GM18502 (cell line): ENCODE results near the gene GFOD1.

Experiments used
- ATAC-seq: cut with Tn5 transposase; IDR thresholded peaks from one replicate; pipeline ENCODE4 v1.9.1; 2021; ENCODE audit warnings: mild to moderate bottlenecking; ENCODE audit not compliant: unreplicated experiment, poor library complexity

Gene GFOD1, protein sequence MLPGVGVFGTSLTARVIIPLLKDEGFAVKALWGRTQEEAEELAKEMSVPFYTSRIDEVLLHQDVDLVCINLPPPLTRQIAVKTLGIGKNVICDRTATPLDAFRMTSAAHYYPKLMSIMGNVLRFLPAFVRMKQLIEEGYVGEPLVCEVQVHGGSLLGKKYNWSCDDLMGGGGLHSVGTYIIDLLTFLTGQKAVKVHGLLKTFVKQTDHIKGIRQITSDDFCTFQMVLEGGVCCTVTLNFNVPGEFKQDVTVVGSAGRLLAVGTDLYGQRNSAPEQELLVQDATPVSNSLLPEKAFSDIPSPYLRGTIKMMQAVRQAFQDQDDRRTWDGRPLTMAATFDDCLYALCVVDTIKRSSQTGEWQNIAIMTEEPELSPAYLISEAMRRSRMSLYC

DNA sequence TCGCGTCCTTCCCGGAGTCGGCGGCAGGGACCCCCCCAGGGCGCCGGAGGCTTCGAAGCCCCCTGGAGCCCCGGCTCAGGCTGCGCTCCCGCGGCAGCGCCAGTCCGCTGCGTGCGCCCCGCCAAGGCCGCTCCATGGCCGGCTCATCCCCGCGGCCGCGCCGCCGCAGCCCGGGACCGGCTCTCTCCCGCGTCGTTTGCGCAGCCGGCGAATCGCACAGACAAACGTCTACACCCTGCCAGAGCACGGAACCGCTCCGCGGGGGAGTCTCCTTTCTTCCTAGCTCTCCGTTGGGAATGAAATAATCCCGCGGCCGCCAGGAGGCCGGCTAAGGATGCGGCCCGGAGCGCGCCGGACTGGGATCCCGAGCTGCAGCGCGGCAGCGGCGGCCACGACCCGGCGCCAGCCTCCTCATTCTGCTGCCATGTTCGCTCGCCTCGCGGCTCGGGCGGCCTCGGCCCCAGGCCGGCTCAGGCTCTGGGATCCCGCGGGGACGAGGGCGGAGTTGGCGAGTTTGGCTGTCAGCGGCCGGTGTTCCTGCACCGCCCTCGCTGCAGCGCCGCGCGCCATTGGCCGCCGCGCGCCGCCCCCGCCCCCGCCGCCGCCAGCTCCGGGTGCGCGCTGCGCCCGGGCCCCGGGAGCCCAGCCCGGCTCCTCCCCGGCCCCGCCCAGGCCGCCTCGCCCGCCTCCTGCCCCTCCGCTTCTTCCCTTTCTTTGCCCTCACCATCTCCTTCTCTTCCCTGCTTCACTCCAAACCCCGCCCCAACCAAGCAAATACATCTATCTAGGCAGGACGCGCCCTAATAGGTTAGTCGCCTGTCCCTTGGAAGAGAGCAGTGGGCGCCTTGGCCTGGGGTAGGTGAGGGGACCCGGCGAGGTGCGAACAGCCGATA, at the start of gene GFOD1:
Gene GFOD1 (minus strand): TSS at position 479 of the 893 bp plus-strand sequence. CDS start 710 bp downstream, outside the sequence.
- peak; percentile 74 for ATAC-seq

DNA sequence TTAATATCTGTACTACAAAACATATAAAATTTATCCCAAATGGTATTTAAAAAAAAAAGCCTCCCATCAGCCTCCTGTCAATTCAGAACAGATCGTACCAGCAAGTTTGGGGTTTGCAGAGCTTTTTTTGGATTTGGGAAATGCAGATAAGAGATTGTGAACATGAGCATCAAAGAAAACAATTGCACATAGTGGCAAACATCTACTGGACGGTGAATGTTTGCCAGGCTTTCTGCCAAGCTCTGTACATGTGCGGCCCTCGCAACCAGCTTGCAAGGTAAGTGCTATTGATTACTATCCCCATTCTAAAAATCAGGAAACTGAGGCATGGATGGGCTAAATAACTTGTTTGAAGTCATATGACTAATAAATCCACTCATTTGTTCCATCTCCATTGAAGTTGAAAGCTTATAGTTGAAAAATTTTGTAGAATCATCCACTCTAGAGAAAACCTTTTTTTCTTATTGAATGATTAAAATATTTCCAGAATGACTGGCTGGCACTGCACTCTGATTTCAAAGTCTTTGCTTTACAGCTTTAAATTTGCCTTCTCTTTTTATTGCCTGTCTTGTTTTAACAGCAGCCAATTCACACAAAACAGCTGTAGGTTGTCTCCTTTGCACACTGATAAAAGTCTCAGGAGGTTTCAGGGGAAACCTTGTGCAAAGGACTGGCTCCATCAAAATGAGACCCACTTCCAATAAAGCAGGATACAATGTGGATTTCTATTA, 49.6 kb upstream of the GFOD1 start:
- ATAC-seq = no peak

DNA sequence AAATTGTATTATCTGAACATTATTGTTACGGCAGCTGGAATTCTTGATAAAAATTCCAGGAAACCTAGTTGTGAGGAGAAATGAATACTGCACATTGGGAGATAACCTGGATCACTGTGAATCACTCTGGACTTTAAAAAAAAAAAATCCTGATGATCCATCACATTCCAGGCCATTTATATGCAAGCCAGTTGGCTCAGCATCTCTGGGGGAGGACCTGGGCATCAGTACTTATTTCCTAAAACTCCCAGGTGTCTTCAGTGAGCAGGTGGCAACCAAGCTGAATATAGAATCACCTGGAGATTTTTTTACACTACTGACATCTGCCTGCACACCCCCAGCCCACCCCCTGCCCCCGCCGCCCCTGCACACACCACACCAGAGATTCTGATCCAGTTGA, 47.9 kb upstream of the GFOD1 start:
- no peak for ATAC-seq

DNA sequence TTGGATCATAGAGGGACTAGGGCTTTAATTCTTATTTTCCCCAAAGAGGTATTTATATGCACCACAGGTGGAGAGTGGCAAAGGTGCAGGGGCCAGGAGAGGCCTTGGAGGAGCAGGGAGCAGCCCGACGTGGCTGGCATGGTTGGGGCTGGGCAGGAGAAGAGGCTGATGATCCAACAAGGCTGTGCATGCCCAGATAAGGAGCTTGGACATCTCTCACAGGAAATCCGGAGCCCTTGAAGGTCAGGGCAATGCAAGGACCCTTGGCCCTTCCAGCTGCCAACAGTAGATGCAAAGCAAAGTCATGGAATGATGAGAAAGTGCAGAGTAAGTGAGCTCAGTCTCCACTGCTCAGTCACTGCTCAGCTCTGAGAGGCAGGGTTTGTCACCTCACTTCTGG, 47.1 kb upstream of the GFOD1 start:
- ATAC-seq = no peak

DNA sequence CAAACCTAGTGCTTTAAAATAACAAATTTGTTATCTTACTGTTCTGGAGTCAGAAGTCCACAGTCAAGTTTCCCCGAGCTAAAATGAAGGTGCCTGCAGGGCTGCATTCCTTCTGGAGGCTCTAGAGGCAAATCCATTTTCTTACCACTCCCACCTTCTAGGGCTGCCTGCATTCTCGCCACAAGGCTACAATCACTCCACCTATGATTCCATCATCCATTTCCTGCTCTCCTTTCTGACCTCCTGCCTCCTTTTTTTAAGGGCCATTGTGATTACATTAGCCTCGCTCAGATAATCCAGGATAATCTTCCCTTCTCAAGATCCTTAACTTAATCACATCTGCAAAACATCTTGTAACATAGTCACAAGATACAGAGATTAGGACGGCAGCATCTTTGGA, 44.6 kb upstream of the GFOD1 start:
- no peak for ATAC-seq

DNA sequence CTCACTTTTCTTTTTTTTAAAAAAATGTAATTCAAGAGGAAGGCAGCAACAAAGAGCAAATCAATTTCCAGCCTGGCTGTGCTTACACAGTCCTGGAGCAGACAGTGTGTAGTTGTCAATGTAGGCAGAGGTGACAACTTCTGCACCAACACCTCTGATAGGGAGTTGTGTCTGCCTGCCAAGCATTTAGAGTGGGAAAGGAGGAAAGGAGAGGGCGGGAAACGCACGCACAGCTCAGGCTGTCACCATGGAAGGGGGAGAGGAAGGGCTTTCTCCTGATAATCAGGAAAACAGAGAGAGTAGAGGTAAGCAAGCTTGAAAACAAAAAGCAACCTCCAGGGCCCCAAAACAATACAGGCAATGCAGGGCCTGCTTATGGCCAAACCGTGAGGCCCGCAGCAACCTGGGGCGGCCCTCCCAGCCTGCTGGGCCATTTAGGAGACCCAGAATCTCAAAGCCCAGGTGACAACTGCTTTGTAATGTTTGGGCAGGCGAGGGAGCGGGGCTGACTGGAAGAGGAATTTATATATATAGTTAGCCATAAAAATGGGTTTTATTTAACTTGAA, 41.5 kb upstream of the GFOD1 start:
- no peak for ATAC-seq

DNA sequence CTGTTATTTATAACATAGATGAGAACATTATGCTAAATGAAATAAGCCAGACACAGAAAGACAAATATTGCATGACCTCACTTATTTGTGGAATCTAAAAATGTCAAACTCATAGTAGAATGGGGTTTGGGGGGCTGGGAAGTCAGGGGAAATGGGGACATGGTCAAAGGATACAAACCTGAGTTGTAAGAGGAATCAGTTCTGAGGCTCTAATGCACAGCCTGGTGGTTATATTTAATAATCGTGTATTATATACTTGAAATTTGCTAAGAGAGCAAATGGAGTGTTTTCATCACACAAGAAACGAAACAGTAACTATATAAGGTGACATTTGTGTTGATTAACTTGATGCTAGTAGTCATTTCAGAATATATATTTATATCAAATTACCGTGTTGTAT, 40.8 kb upstream of the GFOD1 start:
- no peak for ATAC-seq

DNA sequence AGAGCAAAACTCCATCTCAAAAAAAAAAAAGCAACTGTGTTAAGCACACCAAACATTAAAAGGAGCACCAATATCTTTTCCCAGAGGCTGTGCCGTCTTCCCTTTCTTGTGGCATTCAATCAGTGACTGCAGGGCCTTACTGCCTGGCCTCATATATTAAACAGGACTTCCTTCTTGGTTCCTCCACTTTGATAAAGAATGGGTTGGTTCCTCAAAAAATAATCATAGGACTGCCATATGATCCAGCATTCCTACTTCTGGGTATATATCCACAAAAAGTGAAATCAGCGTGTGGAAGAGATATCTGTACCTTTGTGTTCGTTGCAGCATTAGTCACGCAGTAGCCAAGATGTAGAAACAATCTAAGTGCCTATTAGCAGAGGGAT, 40.3 kb upstream of the GFOD1 start:
- ATAC-seq = no peak

DNA sequence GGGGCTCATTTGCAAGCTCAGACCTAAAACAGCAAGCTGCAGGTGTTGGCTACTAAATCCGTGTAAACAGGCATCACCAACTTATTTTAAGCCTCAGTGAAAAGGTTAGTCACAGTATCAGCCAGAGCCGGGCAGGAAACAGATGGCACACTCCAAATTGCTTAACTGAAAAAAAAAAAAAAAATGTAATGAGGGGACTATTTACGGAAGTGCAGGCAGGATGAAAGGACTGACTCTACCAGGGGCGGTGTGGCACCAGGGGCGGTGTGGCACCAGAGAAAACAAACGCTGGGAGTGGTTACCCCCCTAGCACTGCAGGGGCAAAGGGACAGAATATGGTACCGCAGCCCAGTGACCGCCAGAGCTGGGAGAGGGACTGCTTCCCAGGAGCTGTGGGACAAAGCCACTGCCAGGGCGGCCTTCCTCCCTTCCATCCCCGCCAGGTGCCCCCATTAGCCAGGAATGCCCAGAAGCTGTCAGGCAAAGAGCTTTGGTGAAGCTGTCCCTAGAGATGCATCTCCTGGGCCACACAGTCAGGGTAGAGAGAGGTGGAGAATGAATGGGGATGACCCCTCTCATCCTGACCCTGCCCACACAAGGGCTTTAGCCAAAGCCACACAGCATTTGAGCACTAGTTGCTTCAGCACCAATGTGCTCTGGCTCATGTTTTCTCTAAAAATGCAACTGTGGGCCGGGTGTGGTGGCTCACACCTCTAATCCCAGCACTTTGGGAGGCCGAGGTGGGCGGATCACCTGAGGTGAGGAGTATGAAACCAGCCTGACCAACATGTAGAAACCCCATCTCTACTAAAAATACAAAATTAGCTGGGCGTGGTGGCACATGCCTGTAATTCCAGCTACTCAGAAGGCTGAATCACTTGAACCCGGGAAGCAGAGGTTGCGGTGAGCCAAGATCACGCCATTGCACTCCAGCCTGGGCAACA, 39.6 kb upstream of the GFOD1 start:
- ATAC-seq = peak; percentile 77

DNA sequence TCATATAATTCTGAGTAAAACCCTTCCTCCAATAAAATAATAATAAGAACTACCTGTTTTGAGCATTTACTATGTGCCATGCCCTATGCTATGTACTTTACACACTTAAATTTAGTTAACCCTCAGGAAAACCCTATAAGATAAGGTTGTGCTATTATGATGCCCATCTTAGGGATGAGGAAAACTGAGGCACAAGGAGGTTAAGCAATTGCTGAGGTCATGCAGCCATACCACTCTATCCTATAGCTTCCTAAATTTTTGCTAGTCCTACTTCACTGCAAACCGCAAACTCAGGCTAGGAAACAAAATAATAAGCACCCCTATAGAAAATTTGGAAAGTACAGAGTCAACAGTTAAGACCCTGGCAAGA, 38.9 kb upstream of the GFOD1 start:
- ATAC-seq = no peak

DNA sequence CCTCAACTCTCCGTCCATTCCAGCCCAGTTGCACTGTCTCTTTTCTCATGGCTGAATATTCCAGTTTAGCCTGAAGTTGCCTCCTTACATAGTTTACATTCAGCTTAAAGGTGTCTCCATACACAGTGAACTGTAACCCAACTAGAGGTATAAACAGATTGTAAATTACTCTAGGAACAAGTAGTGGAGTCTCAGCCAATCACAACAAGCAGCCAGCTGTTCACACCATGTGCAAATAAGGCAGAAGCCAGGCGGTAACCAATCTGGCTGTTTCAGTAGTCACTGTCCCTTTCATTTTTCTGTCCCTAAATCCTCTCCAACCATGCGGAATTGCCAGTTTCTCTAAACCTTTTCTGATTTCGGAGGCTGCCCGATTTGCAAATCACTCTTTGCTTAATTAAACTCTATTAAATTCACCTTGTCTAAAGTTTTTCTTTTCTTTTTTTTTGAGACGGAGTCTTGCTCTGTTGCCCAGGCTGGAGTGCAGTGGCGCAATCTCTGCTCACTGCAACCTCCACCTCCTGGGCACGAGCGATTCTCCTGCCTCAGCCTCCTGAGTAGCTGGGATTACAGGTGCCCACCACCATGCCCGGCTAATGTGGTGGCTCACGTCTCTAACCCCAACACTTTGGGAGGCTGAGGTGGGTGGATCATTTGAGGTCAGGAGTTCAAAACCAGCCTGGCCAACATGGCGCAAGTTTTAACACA, 37.6 kb upstream of the GFOD1 start:
- no peak for ATAC-seq

DNA sequence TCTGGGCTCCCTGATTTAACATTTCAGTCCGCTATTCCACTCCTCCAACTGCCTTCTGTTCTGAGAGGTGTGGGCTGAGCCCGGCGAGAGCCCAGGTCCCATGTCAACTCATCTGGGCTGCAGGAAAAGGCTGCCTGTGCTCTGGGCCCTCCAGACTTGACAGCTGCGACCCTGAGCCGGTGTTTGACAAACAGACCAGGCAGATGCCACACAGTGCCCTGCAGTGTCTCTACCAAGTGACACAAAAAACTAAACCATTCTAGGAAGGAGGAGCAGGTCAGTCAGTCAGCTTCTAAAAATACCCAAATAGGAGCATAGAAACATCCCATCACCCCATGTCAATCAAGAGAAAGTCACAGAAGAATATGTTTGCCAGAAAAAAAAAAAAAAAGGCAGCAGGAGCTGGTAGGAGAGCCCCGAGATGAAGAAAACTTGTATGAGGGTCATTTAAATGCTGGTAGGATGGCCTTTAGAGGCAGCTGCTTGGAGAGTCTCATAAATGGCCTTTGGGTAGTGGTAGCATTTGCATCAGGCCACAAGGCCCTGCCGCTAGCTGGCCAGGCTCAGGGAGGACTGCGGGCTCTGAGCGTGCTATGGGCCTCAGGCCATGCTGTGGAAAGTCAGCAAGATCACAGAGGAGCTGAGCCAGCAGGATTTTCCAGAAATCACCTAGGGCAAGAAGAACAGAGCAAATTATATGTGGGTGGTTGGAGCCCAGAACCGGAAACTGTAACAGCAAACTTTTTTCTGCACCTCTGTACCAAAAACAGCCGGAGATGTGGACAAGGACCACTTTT, 36.6 kb upstream of the GFOD1 start:
- ATAC-seq = no peak

DNA sequence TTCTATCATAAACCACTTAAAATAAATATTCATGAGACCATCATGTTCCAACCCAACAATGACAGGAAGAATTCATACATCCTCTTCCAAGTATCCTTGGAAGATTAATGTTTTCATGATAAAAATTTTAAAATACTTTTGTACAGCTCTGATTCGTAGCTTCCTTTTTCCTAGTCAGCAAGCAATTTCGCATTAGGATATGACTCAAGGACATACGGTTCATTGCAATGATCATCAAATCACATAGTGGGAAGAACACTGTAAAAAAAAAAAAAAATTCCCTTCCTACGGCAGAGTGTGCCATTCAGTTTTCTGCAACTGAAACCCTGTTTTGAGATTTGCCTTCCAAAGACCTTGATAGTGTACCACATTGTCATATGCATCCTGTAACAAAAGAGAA, 35.3 kb upstream of the GFOD1 start:
- ATAC-seq = no peak

DNA sequence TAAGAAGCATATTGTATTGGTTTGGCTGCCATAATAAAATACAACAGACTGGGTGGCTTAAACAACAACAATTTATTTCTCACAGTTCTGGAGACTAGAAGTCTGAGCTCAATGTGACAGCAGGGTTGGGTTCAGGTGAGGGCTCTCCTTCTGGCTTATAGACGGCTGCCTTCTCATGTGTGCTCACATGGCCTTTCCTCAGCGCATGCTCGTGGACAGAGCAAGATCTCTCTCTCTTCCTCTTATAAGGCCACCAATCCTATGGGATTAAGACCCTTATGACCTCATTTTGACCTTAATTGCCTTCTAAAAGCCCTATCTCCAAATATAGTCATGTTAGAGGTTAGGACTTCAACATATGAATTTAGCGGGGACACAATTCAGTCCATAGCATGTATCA, 32.4 kb upstream of the GFOD1 start:
- no peak for ATAC-seq

DNA sequence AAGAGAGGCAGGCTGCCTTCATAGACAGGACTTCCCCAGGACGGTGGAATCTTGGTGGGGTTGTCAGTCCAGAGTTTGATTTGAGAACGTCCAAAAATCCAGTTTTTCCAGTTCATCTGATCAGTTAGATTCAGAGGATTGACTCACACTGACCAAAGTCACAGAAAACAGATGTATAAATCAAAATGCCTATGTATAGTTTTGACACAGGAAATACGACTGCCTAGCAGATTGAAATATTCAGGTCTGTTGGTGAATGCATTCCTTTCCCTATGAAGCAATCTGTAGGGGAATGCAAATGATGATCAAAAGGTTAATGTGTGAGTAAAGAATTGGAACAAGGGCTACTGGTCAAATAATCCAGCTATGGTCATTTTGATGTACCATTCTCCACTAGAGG, 29.7 kb upstream of the GFOD1 start:
- ATAC-seq = no peak

DNA sequence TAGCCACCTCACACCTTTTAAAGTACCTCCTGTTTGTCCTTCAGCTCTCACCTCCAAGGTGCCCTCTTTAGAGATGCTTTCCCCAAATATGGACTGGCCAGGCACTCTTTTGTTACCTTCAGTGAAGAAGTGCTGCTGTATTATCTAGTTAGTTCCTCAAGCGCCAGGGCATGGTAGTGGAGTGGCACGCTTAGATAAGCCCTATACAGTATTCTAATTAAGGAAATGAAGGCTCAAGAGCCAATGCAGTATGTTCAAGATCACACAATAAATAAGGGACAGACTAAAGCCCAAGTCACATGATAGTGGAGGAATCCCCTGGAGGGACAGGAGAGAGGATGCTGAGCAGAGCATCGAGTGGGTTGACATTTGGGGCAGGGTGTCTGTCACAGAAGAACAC, 28.5 kb upstream of the GFOD1 start:
- ATAC-seq = no peak

DNA sequence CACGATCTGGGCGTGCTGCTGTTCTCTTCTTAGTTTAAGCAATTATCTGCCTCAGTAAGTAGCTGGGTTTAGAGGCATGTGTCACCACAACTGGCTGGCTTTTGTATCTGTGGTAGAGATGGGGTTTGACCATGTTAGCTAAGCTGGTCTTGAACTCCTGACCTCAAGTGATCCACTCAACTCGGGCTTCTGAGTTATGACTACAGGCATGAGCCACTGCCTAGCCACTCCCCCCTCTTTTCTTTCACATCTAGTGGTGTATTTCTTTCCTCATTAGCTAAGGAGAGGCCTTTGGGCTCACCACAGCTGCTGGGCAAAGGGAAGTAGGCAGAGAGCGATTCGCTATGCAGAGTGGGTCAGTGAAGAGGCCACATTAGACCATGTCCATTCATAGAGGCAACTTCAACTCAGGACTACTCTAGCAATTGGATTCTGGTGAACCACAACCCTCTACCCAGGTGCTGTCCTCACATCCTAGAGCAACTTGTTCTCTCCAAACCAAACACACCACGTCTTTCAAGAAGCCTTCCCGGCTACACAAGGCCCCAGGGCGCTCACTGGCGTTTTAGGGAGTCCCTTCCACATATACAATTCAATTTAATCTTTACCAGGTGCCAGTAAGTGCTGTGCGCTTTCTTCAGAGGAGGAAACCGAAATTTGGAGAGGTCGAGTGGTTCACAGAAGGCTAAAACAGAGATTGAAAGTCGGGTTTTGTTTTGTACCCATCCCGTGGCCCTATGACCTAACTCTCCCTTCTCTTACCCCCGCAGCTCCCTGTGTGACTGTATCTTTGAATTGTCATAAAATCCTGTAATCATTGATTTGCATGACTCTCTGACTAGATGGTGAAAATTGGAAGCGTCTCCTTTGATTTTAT, 26.5 kb upstream of the GFOD1 start:
- no peak for ATAC-seq
